ENCODE data around the gene ZNF785.

GRCh38 chr16:30559690-30560089 is 25.8 kb downstream of the ZNF785 start:
- TF ChIP-seq, protein P1, sequence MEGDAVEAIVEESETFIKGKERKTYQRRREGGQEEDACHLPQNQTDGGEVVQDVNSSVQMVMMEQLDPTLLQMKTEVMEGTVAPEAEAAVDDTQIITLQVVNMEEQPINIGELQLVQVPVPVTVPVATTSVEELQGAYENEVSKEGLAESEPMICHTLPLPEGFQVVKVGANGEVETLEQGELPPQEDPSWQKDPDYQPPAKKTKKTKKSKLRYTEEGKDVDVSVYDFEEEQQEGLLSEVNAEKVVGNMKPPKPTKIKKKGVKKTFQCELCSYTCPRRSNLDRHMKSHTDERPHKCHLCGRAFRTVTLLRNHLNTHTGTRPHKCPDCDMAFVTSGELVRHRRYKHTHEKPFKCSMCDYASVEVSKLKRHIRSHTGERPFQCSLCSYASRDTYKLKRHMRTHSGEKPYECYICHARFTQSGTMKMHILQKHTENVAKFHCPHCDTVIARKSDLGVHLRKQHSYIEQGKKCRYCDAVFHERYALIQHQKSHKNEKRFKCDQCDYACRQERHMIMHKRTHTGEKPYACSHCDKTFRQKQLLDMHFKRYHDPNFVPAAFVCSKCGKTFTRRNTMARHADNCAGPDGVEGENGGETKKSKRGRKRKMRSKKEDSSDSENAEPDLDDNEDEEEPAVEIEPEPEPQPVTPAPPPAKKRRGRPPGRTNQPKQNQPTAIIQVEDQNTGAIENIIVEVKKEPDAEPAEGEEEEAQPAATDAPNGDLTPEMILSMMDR (IDR thresholded peaks at IDR 0.05): no peak
- no peak for TF ChIP-seq POLR2A (IDR thresholded peaks at IDR 0.05)
